Activated CD4-positive, alpha-beta memory T cell treated with anti-CD3 and anti-CD28 coated beads for 36 hours (primary cell): ENCODE measurements around the gene RNASE11. TPM values are rescaled to one million over a fixed set of nuclear protein-coding genes. Genes with fewer than 3 reads are reported as not detected.

ENCODE experiments used
- CTCF ChIA-PET: fragments of 350-600 bp; sonication (Branson Sonifier 250); formaldehyde crosslinking; loops from one replicate; lab custom pipeline; 2021; ENCODE audit warnings: antibody characterized with exemption, inconsistent platforms; lab: Charles Lee
- POLR2A ChIA-PET: fragments of 350-600 bp; sonication (Branson Sonifier 250); formaldehyde crosslinking; loops from one replicate; lab custom pipeline; 2021; ENCODE audit warnings: antibody characterized with exemption; lab: Charles Lee
- DNase-seq: peaks from one replicate; pipeline ENCODE4 v3.0.0-alpha.2; 2020
- H3K27ac Mint-ChIP-seq: one replicate; pipeline ENCODE4 v1.8.0; 2021; ENCODE audit warnings: mixed read lengths
- H3K27me3 Mint-ChIP-seq: one replicate; pipeline ENCODE4 v1.8.0; 2021; ENCODE audit warnings: mixed read lengths
- H3K36me3 Mint-ChIP-seq: one replicate; pipeline ENCODE4 v1.8.0; 2021; ENCODE audit warnings: mixed read lengths
- H3K4me1 Mint-ChIP-seq: one replicate; pipeline ENCODE4 v1.8.0; 2021; ENCODE audit warnings: low read depth, mixed read lengths
- H3K4me3 Mint-ChIP-seq: one replicate; pipeline ENCODE4 v1.8.0; 2021; ENCODE audit warnings: mild to moderate bottlenecking, mixed read lengths
- H3K9me3 Mint-ChIP-seq: one replicate; pipeline ENCODE4 v1.8.0; 2021; ENCODE audit warnings: mixed read lengths
- intact Hi-C: fragments of 100-400 bp; cut with micrococcal nuclease; formaldehyde crosslinking; loops from one replicate; pipeline ENCODE4 v1.15.1; 2023
- total RNA-seq, 2 experiments: library from RNA; stranded (reverse); gene quantifications; one replicate each; pipeline ENCODE4 v1.2.3, GENCODE V29; 2021

Gene RNASE11
- total RNA-seq, 2 experiments from 2014 or later: not detected

DNA sequence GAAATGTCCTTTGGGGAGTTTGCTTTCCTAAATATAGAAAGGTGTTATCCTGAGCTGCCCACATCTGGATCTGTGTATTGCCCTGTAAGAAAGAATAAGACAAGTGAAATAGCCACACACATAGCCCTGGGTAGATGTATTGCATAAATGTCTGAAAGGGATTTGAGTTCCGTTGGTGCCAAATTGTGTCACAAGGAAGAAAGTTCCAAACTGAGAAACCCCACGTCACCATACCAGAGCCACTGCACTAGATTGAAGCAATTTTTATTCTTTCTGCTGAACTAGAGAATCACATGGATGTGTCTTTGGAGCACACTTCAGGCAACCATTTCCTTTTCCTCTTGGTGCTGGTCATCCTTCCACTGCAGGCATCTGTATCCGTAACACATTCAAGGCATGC lies 32.0 kb downstream of the RNASE11 start:
- no peak overlapping the region for H3K4me3 Mint-ChIP-seq
- H3K27ac Mint-ChIP-seq: no peak overlapping the region
- H3K4me1 Mint-ChIP-seq: no peaks in the 10 kb centered on the region
- POLR2A ChIA-PET: no interaction called here
- no peaks in the 10 kb centered on the region for H3K9me3 Mint-ChIP-seq
- intact Hi-C loops: no loop called here
- no peaks in the 10 kb centered on the region for H3K36me3 Mint-ChIP-seq
- peaks cover 2% of the 10 kb centered on the region for H3K27me3 Mint-ChIP-seq
- DNase-seq: no peak
- CTCF ChIA-PET: no interaction called here

DNA sequence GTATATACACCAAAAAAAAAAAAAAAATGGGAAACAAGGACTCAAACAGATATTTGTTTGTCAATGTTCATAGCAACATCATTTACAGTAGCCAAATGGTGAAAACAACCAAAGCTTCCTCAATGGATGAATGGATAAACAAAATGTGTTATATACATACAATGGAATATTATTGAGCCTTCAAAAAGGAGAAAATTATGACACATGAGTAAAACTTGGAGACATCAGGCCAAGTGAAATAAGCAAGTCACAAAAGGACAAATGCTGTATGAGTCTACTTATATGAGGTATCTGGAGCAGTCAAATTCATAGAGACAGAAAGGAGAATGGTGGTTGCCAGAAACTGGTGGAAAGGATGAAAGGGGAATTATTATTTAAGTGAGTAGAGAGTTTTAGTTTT lies 34.8 kb downstream of the RNASE11 start:
- CTCF ChIA-PET: no interaction called here

DNA sequence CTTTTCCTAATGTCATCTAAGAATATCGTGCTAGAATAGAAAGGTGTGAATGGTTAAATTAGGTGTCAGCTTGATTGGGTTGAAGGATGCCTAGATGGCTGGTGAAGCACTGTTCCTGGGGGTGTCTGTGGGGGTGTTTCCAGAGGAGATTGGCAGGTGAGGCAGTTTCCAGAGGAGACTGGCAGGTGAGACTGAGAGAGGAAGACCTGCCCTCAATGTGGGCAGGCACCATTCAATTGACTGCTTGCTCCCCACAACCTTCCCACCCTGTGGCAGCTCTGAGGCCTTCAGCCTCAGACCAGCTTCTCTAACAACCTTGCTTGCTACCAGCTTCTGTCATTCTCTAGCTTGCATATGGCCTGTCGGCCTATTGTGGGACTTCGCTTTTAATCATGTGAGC lies 36.2 kb downstream of the RNASE11 start:
- intact Hi-C loops: no loop called here
- H3K27me3 Mint-ChIP-seq: peaks cover 2% of the 10 kb centered on the region
- POLR2A ChIA-PET: no interaction called here
- no peaks in the 10 kb centered on the region for H3K4me1 Mint-ChIP-seq
- H3K36me3 Mint-ChIP-seq: no peaks in the 10 kb centered on the region
- no peak overlapping the region for H3K27ac Mint-ChIP-seq
- CTCF ChIA-PET: interaction anchor here (1.4 kb wide), 1 partner anchor 21 kb away, joined by 3 read pairs; no protein-coding TSS in a partner anchor
- no peak overlapping the region for H3K4me3 Mint-ChIP-seq
- DNase-seq: no peak
- no peaks in the 10 kb centered on the region for H3K9me3 Mint-ChIP-seq

More for the DNA sequence above, 34.8 kb downstream of the RNASE11 start:
- Mint-ChIP-seq H3K27me3 (peaks cover 2% of the 10 kb centered on the region), H3K36me3 (no peaks in the 10 kb centered on the region), H3K4me1 (no peaks in the 10 kb centered on the region), H3K9me3 (no peaks in the 10 kb centered on the region), H3K27ac (no peak overlapping the region), H3K4me3 (no peak overlapping the region)
- POLR2A ChIA-PET: no interaction called here
- intact Hi-C loops: no loop called here
- no peak for DNase-seq

DNA sequence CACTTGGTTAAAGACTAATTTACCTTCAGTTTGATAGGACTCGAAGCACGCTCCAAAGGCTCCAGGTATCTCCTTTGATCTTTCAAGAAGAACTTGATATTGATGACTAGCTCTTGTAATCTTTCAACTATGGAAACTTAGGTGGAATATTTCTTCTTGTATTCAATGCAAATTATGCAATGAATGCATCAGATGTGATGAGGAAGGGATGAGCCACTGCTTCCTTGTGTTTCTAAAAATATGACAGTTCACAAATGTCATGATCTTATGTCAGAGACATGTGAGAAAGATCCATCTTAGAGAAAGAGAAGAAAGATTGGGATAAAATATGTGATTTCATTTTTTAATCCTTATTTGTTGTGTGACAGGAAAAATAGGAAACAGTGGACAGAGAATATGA lies 36.9 kb downstream of the RNASE11 start:
- Mint-ChIP-seq H3K27ac (no peak overlapping the region), H3K4me3 (no peak overlapping the region), H3K36me3 (no peaks in the 10 kb centered on the region), H3K9me3 (no peaks in the 10 kb centered on the region), H3K4me1 (no peaks in the 10 kb centered on the region), H3K27me3 (peaks cover 2% of the 10 kb centered on the region)
- ChIA-PET POLR2A (no interaction called here), CTCF (interaction anchor here (1.4 kb wide), 1 partner anchor 20 kb away, joined by 3 read pairs; no protein-coding TSS in a partner anchor)
- no peak for DNase-seq
- intact Hi-C loops: no loop called here

DNA sequence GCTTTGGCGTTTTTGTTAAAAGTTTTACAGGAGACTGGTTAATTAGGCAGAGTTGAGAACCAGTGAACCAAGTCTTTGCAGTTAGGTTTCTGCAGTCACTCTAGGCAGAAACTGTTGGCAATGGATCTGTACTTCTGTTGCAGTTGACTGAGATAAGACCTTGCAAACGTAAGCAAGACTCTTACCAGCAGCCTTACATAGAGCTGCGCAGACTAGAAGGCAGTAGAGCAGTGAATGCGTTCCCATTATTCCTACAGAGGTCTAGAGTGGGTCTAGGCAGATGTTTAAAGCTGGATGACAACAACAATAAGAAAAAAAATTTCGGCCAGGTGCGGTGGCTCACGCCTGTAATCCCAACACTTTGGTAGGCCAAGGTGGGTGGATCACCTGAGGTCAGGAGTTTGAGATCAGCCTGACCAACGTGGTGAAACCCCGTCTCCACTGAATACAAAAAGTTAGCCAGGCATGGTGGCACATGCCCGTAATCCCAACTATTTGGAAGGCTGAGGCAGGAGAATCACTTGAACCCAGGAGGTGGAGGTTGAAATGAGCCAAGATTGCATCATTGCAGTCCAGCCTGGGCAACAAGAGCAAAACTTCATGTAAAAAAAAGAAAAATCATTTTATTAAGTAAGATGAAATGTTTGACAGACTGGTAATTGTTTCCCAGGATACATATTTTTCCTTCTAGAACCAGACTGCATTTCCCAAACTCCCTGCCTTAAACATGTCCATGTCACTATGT lies 39.2 kb downstream of the RNASE11 start:
- no peak overlapping the region for H3K4me3 Mint-ChIP-seq
- POLR2A ChIA-PET: no interaction called here
- intact Hi-C loops: no loop called here
- H3K36me3 Mint-ChIP-seq: no peaks in the 10 kb centered on the region
- no peak for DNase-seq
- H3K27me3 Mint-ChIP-seq: peaks cover 12% of the 10 kb centered on the region
- H3K4me1 Mint-ChIP-seq: no peaks in the 10 kb centered on the region
- CTCF ChIA-PET: no interaction called here
- no peak overlapping the region for H3K27ac Mint-ChIP-seq
- H3K9me3 Mint-ChIP-seq: no peaks in the 10 kb centered on the region

DNA sequence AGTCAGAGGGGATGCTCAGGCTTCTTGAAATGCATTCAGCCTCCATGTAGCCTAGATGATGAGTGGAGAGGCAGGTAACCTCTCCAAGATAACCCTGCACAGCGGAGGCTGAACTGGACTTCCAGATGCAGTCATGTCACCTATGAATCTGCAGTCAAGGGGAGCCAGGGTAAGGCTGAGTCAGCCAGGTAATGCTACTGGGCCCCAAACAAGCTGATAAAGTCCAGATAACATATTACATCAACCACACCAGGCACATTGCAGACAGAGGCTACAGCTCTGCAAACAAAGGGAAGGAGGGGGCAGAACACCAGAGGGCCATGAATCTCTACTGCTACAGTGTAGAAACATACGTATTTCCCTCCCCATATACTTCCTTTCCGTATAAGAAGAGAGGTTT lies 40.9 kb downstream of the RNASE11 start:
- Mint-ChIP-seq H3K9me3 (no peaks in the 10 kb centered on the region), H3K4me1 (no peaks in the 10 kb centered on the region), H3K4me3 (no peak overlapping the region), H3K36me3 (no peaks in the 10 kb centered on the region), H3K27me3 (peaks cover 12% of the 10 kb centered on the region), H3K27ac (no peak overlapping the region)
- POLR2A ChIA-PET: no interaction called here
- DNase-seq: no peak
- CTCF ChIA-PET: no interaction called here
- intact Hi-C loops: no loop called here

DNA sequence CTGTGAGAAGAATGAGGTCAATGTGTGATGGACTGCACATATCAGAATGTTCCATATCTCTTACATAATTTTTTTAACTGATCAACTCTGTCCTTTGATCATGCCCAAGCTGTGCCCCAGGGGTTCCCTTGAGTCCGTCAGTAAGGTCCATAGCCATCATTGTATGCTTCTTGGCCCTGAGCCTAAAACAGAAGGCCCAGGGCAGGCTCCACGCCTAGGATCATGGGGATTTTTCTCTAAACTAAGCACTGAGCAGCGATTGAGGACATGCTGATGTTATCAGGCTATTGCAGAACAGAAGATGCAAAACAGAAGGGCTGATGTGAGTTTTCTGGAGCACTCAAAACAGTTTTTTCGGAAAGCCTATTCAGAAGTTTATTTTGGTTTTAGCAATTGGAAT lies 47.9 kb downstream of the RNASE11 start:
- intact Hi-C loops: no loop called here
- CTCF ChIA-PET: interaction anchor here (1.9 kb wide), 1 partner anchor 9 kb away, joined by 6 read pairs; no protein-coding TSS in a partner anchor
- no peak for DNase-seq
- H3K27me3 Mint-ChIP-seq: peaks cover 7% of the 10 kb centered on the region
- H3K4me3 Mint-ChIP-seq: no peak overlapping the region
- POLR2A ChIA-PET: no interaction called here
- no peak overlapping the region for H3K27ac Mint-ChIP-seq
- H3K9me3 Mint-ChIP-seq: no peaks in the 10 kb centered on the region
- no peaks in the 10 kb centered on the region for H3K36me3 Mint-ChIP-seq
- H3K4me1 Mint-ChIP-seq: no peaks in the 10 kb centered on the region

Other genes with a start within 250 kb of the RNASE11 start
- 10 to 100 TPM; 46.3 to 47.3 TPM for gene PARP2, start 244.4 kb downstream of the RNASE11 start, total RNA-seq
- 10 to 100 TPM; 47.1 to 49.3 TPM for gene TEP1, start 174.5 kb downstream of the RNASE11 start, total RNA-seq
- gene KLHL33, start 151.8 kb downstream of the RNASE11 start, total RNA-seq: under 1 TPM in 1 of 2 experiments, not detected in 1; 0.12 TPM
- 10 to 100 TPM; 39.2 to 41.0 TPM for gene OSGEP, start 133.2 kb downstream of the RNASE11 start, total RNA-seq
- 100 to 1,000 TPM; 186 to 193 TPM for gene APEX1, start 132.8 kb downstream of the RNASE11 start, total RNA-seq
- 10 to 100 TPM; 31.1 to 35.2 TPM for gene PIP4P1, start 126.6 kb downstream of the RNASE11 start, total RNA-seq
- gene PNP, start 118.6 kb downstream of the RNASE11 start, total RNA-seq: 100 to 1,000 TPM; 178 to 179 TPM
- under 1 TPM; 0.19 to 0.27 TPM for gene RNASE10, start 82.5 kb downstream of the RNASE11 start, total RNA-seq
- not detected for gene RNASE9, start 27.0 kb downstream of the RNASE11 start, total RNA-seq
- gene RNASE12, start 3.4 kb upstream of the RNASE11 start, total RNA-seq: not detected
- gene OR6S1, start 53.7 kb upstream of the RNASE11 start, total RNA-seq: not detected
- gene RNASE4, start 96.6 kb upstream of the RNASE11 start, total RNA-seq: under 1 TPM; 0.69 to 0.70 TPM
- gene ANG, start 100.8 kb upstream of the RNASE11 start, total RNA-seq: 1 to 10 TPM; 1.1 to 2.0 TPM
- not detected for gene EDDM3A, start 157.9 kb upstream of the RNASE11 start, total RNA-seq
- not detected for gene EDDM3B, start 180.4 kb upstream of the RNASE11 start, total RNA-seq
- 1 to 10 TPM; 1.6 to 2.3 TPM for gene RNASE6, start 193.3 kb upstream of the RNASE11 start, total RNA-seq
- not detected for gene RNASE1, start 214.8 kb upstream of the RNASE11 start, total RNA-seq